Psoas muscle (tissue), 8 donors: ENCODE measurements around the gene ZNF575. TPM values are rescaled to one million over a fixed set of nuclear protein-coding genes. Genes with fewer than 3 reads are reported as not detected.

Experiments
- ATAC-seq, 4 donors: fragments of 200-7000 bp; cut with Tn5 transposase; one replicate each; pipeline ENCODE4 v1.9.1; 2020; ENCODE audit warnings: moderate library complexity in 3 of 4, mild to moderate bottlenecking in 2 of 4
- DNase-seq, 2 donors: peaks; one replicate each; pipeline ENCODE4 v3.0.0-alpha.2; 2020
- H3K27ac ChIP-seq: fragments of 200-600 bp; one replicate; pipeline ENCODE4 v1.8.0; 2022
- H3K27me3 ChIP-seq, 3 donors: fragments of 200-600 bp in 1 of 3; one replicate each; pipeline versions ENCODE4 v1.6.1 to v1.8.0; 2013 to 2022; ENCODE audit warnings: low read length in 2 of 3, mild to moderate bottlenecking in 2 of 3, moderate library complexity in 1 of 3; ENCODE audit not compliant: insufficient read depth in 3 of 3
- H3K36me3 ChIP-seq, 2 donors: fragments of 200-600 bp in 1 of 2; one replicate each; pipeline versions ENCODE4 v1.6.1 to v1.8.0; 2013 to 2022; ENCODE audit warnings: low read depth in 1 of 2, mild to moderate bottlenecking in 1 of 2, moderate library complexity in 1 of 2; ENCODE audit not compliant: insufficient read depth in 1 of 2
- H3K4me1 ChIP-seq: fragments of 200-600 bp; one replicate; pipeline ENCODE4 v1.8.0; 2022
- H3K4me3 ChIP-seq: fragments of 200-600 bp; one replicate; pipeline ENCODE4 v1.8.0; 2022; ENCODE audit warnings: mild to moderate bottlenecking
- H3K9me3 ChIP-seq: fragments of 200-600 bp; one replicate; pipeline ENCODE4 v1.8.0; 2022
- WGBS, 3 donors: extraction: QIAGEN DNeasy Blood & Tissue Kit; methylation state at CpG; one replicate each; pipeline versions ENCODE4 v1.1.6 to v1.1.7; 2013; 5-methylcytosine and 5-hydroxymethylcytosine counted together
- intact Hi-C, 2 donors: fragments of 100-400 bp; cut with DNase I; formaldehyde crosslinking; loops; one replicate each; pipeline versions ENCODE4 v1.11.0 to v1.14.2; 2022
- polyA plus RNA-seq, 3 donors: library from polyadenylated mRNA; stranded (reverse); fragments of 200-250 nt; gene quantifications; one replicate each; pipeline ENCODE4 v1.2.3, GENCODE V29; 2013
- total RNA-seq, 4 donors: library from RNA; stranded (reverse); fragmentation: NEBNext Ultra II Directional in 2 of 4; extraction: Animal tissue kit (Norgen Biotek cat#: 25700) in 2 of 4; gene quantifications; one replicate each; pipeline versions ENCODE4 v1.2.1 to v1.2.4, GENCODE V29; 2021 to 2023
- TF ChIP-seq, protein P1 (sequence below): fragments of 200-600 bp; IDR thresholded peaks from one replicate; pipeline ENCODE4 v1.8.0; 2022; ENCODE audit warnings: antibody characterized with exemption
- donor health status: healthy with polysubstance abuse.
- donor health status: DM: no; HTN: no; CAD: no; lungs with moderate emphysema.
- donor health status: Bipolar disorder and iron deficiency.
- donor health status: healthy.
- donor health status: DM: yes; HTN: yes; CAD: no.
- donor health status: DM: no; HTN: no; CAD: no.
- donor health status: DM: no; HTN: no; CAD: no.
- donor health status: DM: yes; HTN: yes; CAD: no.

ZNF575 gene
- total and polyA plus RNA-seq, 7 donors: 0.23 to 1.6 (median 1.0) TPM

DNA sequence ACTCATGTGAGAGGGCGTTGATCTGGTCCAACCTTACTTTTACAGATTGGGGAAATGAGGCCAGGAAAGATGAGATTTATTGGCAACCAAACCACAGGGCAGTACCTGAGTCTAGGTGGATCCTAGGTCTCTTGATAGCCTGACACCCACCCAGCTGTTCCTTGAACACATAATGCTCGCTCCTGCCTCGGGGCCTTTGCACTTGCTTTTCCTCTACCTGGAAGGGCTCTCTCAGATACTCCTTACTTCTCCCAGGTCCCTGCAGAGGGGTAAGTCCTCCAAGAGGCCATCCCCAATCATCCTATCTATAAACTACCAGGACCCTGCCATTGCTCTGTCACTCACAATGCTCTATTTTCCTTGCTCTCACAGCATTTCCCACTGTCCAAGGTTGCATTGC is 7.4 kb downstream of the ZNF575 start:
- Histone ChIP-seq H3K4me1 (no peaks in the 10 kb centered on the region), H3K27ac (no peak overlapping the region), H3K36me3 (peaks cover 0 to 72% of the 10 kb centered on the region in 2 donors), H3K4me3 (no peak overlapping the region), H3K9me3 (peaks cover 7% of the 10 kb centered on the region), H3K27me3 (no peaks in the 10 kb centered on the region)
- ATAC-seq: no peak
- intact Hi-C loops: no loop called here
- WGBS, 3 donors: 93 to 98% (median 96%) methylated on average over 3 of the region's 3 CpGs
- no peak for DNase-seq
- TF ChIP-seq, protein P1, sequence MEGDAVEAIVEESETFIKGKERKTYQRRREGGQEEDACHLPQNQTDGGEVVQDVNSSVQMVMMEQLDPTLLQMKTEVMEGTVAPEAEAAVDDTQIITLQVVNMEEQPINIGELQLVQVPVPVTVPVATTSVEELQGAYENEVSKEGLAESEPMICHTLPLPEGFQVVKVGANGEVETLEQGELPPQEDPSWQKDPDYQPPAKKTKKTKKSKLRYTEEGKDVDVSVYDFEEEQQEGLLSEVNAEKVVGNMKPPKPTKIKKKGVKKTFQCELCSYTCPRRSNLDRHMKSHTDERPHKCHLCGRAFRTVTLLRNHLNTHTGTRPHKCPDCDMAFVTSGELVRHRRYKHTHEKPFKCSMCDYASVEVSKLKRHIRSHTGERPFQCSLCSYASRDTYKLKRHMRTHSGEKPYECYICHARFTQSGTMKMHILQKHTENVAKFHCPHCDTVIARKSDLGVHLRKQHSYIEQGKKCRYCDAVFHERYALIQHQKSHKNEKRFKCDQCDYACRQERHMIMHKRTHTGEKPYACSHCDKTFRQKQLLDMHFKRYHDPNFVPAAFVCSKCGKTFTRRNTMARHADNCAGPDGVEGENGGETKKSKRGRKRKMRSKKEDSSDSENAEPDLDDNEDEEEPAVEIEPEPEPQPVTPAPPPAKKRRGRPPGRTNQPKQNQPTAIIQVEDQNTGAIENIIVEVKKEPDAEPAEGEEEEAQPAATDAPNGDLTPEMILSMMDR: no peak

DNA sequence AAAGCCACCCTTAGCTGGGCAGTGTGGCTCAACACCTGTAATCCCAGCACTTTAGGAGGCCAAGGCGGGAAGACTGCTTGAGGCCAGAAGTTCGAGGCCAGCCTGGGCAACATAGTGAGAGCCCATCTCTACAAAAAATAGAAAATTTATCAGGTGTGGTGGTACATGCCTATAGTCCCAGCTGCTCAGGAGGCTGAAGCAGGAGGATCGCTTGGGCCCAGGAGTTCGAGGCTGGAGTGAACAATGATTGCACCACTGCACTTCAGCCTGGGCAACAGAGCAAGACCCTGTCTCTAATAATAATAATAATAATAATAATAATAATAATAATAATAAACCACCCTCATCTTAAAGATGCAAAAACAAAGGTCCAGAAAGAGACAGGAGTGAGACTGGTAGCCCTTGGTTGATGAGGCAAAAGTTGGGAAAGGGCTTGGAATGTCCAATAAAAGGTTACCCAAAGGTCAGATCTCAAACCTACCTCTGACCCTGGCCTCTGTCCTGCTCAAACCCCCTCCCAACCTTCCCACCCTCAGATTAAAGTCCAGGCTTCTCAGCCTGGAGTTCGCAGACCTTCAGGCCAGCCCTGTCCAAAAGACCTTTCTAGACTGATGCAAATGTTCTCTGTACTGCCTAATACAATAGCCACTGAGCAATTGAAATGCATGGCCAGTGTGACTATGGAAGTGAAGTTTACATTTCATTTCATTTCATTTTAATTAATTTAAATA is 9.1 kb downstream of the ZNF575 start:
- peaks cover 0 to 82% of the 10 kb centered on the region in 2 donors for H3K36me3 ChIP-seq
- DNase-seq: no peak
- peaks cover 7% of the 10 kb centered on the region for H3K9me3 ChIP-seq
- TF ChIP-seq, protein P1: no peak
- no peak overlapping the region for H3K27ac ChIP-seq
- intact Hi-C loops: no loop called here
- H3K4me3 ChIP-seq: no peak overlapping the region
- 95 to 98% (median 96%) methylated on average over 5 of the region's 5 CpGs for WGBS, 3 donors
- no peaks in the 10 kb centered on the region for H3K27me3 ChIP-seq
- ATAC-seq: no peak
- no peaks in the 10 kb centered on the region for H3K4me1 ChIP-seq

- no peak for DNase-seq
- Histone ChIP-seq H3K36me3 (peaks cover 0 to 71% of the 10 kb centered on the region in 2 donors), H3K4me1 (no peaks in the 10 kb centered on the region), H3K9me3 (peaks cover 4% of the 10 kb centered on the region), H3K27me3 (no peaks in the 10 kb centered on the region), H3K27ac (no peak overlapping the region), H3K4me3 (no peak overlapping the region)
- intact Hi-C loops: no loop called here
- TF ChIP-seq, protein P1: no peak
- no peak for ATAC-seq
- WGBS, 3 donors: 95 to 98% (median 95%) methylated on average over 9 of the region's 9 CpGs
These were observed 11.1 kb downstream of the ZNF575 start for GRCh38 chr19:43544077-43544476.

DNA sequence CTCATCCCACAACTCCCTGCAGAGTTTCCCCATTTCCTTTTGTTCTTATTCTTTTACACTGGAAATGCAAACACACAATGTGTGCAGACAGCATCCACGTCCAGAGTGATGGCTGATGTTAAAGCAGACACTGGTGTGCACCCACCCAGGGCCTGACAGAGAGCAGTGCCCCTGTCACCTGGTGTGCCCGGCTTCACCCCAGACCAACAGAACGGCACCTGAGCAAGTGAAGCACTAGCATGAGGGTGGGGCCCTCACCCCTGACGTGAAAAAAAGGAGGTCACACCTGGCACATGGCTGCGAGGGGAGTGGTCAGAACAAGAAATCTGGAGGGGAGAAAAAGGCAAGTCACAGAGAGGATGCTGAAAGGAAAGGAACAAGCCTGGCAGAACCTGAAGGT is 12.3 kb downstream of the ZNF575 start:
- H3K36me3 ChIP-seq: peaks cover under 1 to 74% of the 10 kb centered on the region in 2 donors
- TF ChIP-seq, protein P1: no peak
- intact Hi-C loops: no loop called here
- no peak overlapping the region for H3K27ac ChIP-seq
- no peak overlapping the region for H3K4me3 ChIP-seq
- 89 to 94% (median 94%) methylated on average over 5 of the region's 5 CpGs for WGBS, 3 donors
- H3K9me3 ChIP-seq: no peaks in the 10 kb centered on the region
- DNase-seq (no peak), ATAC-seq (no peak)
- no peaks in the 10 kb centered on the region for H3K27me3 ChIP-seq
- no peaks in the 10 kb centered on the region for H3K4me1 ChIP-seq

DNA sequence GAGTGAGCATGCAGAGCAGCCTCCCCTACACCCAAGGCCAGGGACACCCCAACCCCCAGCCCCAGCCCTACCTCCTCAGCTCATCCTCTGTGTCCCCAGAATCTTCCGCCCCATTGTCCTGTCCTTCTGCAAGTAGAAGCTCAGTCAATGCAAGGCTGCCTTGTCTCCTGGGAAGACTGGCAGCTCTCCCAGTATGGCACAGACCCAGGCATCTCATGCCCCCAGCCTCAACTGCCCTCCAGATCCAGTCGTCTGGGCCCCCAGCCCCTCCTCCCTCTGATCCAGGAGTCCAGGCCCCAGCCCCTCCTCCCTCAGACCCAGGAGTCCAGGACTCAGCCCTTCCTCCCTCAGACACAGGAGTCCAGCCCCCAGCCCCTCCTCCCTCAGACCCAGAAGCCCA is 13.0 kb downstream of the ZNF575 start:
- DNase-seq: no peak
- no peak for ATAC-seq
- intact Hi-C loops: no loop called here
- Histone ChIP-seq H3K4me3 (no peak overlapping the region), H3K4me1 (no peaks in the 10 kb centered on the region), H3K36me3 (peaks cover 3 to 75% of the 10 kb centered on the region in 2 donors), H3K27ac (no peak overlapping the region), H3K27me3 (no peaks in the 10 kb centered on the region), H3K9me3 (no peaks in the 10 kb centered on the region)
- TF ChIP-seq, protein P1: no peak
- 80 to 100% (median 86%) methylated on average over 1 to 2 of the region's 2 CpGs for WGBS, 3 donors
